ENCODE results near the gene VPS11.

GRCh38 chr11:119047205-119047604 lies 20.4 kb upstream of the VPS11 start:
- TF ChIP-seq CTCF (conservative IDR thresholded peaks at IDR 0.05 in 1 of 2, IDR thresholded peaks at IDR 0.05 in 1 of 2; ENCODE audit: extremely low read depth in 1 of 2, insufficient read depth in 1 of 2, low read depth in 1 of 2, low read length in 2 of 2) (no peak), EZH2 (IDR thresholded peaks at IDR 0.05; ENCODE audit: borderline replicate concordance, low read length) (no peak)
